ENCODE results near the gene TUSC2.
"Not testable (repeated sequence)": the region's sequence is repeated elsewhere in the genome, so short reads cannot be mapped to it uniquely, and the experiment has no call there.

TUSC2 gene

DNA sequence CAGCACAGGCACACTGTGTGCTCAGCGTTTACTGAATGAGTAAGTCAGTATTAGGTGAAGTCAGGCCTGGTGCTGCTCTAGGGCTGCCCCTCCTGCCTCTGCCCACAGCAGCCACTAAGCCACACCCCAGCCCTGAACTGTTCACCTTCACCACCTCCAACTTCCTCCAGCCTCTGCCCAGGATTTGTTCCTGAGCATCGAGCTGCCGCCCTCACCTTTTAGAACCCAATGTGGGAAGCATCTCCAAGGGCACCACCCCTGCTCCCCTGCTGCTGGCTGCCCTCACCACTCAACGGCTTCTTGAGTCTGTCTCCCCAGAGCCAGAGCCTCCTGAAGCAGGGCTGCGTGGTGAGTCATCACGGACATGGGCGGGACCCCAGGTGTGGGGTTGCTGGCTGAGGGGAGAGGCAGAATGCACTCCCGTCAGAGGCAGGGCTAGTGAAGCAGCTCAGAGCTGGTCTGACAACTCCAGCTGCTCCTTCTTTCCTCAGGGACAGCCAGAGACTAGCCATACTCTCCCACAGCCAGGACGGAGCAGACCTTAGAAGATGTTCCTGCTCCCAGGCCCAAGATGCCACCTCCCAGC is 11.3 kb downstream of the TUSC2 start:
- Histone ChIP-seq H3K79me2 (ENCODE audit: insufficient read depth, low read length) (peaks cover 24% of the 10 kb centered on the region), H3K4me1 (ENCODE audit: insufficient read depth, low read length) (peaks cover 33% of the 10 kb centered on the region), H3K36me3 (ENCODE audit: insufficient read depth, low read length) (peaks cover 44% of the 10 kb centered on the region), H3K4me2 (ENCODE audit: insufficient read depth, low read length) (no peak overlapping the region), H4K20me1 (ENCODE audit: insufficient read depth, low read length) (peaks cover 19% of the 10 kb centered on the region; the same call in 1 of the 2 replicates), H2AFZ (ENCODE audit: low read depth, low read length) (no peak overlapping the region), H3K9ac (ENCODE audit: low read depth, low read length) (no peak overlapping the region), H3K9me3 (ENCODE audit: insufficient read depth, low read length, severe bottlenecking) (no peaks in the 10 kb centered on the region), H3K4me3 (ENCODE audit: low read depth in 1 of 2, low read length in 2 of 2) (no peak overlapping the region), H3K27ac (ENCODE audit: low read length) (no peak overlapping the region), H3K27me3 (ENCODE audit: insufficient read depth, low read length, poor library complexity) (no peaks in the 10 kb centered on the region)
- ATAC-seq (ENCODE audit: insufficient read depth, low read depth) (no peak), DNase-seq (no peak)
- TF ChIP-seq, protein P1, sequence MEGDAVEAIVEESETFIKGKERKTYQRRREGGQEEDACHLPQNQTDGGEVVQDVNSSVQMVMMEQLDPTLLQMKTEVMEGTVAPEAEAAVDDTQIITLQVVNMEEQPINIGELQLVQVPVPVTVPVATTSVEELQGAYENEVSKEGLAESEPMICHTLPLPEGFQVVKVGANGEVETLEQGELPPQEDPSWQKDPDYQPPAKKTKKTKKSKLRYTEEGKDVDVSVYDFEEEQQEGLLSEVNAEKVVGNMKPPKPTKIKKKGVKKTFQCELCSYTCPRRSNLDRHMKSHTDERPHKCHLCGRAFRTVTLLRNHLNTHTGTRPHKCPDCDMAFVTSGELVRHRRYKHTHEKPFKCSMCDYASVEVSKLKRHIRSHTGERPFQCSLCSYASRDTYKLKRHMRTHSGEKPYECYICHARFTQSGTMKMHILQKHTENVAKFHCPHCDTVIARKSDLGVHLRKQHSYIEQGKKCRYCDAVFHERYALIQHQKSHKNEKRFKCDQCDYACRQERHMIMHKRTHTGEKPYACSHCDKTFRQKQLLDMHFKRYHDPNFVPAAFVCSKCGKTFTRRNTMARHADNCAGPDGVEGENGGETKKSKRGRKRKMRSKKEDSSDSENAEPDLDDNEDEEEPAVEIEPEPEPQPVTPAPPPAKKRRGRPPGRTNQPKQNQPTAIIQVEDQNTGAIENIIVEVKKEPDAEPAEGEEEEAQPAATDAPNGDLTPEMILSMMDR (IDR thresholded peaks at IDR 0.05; ENCODE audit: borderline replicate concordance, extremely low read depth, low read length, poor library complexity, severe bottlenecking), result no peak
- TF ChIP-seq EZH2 (IDR thresholded peaks at IDR 0.05; ENCODE audit: borderline replicate concordance, low read depth, low read length, severe bottlenecking), result no peak

DNA sequence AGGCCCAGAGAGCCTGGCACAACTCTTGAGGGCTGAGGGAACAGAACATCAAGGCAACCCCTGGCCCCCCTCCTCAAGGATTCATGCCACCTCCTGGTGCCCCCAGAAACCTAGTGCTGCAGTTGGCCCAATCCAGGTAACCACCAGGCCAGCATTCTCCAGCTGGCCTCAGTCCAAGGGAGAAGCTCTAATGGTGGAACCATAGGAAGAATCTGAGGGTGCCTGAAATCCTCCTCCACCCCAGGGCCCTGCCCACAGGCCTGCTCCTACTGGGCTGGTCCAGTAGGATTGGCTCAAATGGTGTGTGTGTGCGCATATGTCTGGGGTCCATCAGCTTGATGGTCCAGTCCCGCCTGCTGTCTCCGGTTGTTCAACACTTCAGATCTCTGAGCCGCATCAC is 13.2 kb downstream of the TUSC2 start:
- H3K4me2 ChIP-seq (ENCODE audit: insufficient read depth, low read length), result no peak overlapping the region
- H2AFZ ChIP-seq (ENCODE audit: low read depth, low read length), result no peak overlapping the region
- peaks cover 13% of the 10 kb centered on the region; the same call in 1 of the 2 replicates for H4K20me1 ChIP-seq (ENCODE audit: insufficient read depth, low read length)
- no peak overlapping the region for H3K9ac ChIP-seq (ENCODE audit: low read depth, low read length)
- H3K9me3 ChIP-seq (ENCODE audit: insufficient read depth, low read length, severe bottlenecking), result peaks cover 2% of the 10 kb centered on the region
- DNase-seq, result no peak
- peaks cover 40% of the 10 kb centered on the region for H3K36me3 ChIP-seq (ENCODE audit: insufficient read depth, low read length)
- H3K4me1 ChIP-seq (ENCODE audit: insufficient read depth, low read length), result peaks cover 20% of the 10 kb centered on the region
- no peak for TF ChIP-seq EZH2 (IDR thresholded peaks at IDR 0.05; ENCODE audit: borderline replicate concordance, low read depth, low read length, severe bottlenecking)
- TF ChIP-seq, protein P1 (IDR thresholded peaks at IDR 0.05; ENCODE audit: borderline replicate concordance, extremely low read depth, low read length, poor library complexity, severe bottlenecking), result no peak
- no peak overlapping the region for H3K27ac ChIP-seq (ENCODE audit: low read length)
- no peak overlapping the region for H3K4me3 ChIP-seq (ENCODE audit: low read depth in 1 of 2, low read length in 2 of 2)
- H3K79me2 ChIP-seq (ENCODE audit: insufficient read depth, low read length), result peaks cover 13% of the 10 kb centered on the region
- H3K27me3 ChIP-seq (ENCODE audit: insufficient read depth, low read length, poor library complexity), result no peaks in the 10 kb centered on the region
- no peak for ATAC-seq (ENCODE audit: insufficient read depth, low read depth)

DNA sequence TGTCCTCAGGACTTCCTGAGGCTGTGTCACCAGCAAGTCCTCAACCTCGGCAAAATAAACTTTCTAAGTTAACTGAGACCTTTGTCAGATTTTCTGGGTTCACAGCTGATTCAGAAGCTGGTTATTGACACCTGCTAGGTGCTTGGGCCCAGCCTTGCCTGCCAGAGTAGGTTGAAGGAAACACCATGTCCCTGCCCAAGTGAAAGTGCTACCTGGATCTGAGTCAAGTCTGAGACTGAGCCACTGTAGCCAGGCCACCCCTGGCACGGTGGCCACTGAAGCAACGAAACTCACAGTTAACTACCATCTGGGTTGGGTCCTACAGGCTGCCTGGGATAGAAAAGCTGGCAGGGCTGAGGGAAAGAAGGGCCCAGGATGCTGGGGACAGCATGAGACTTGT is 13.7 kb downstream of the TUSC2 start:
- no peak overlapping the region for H3K9ac ChIP-seq (ENCODE audit: low read depth, low read length)

DNA sequence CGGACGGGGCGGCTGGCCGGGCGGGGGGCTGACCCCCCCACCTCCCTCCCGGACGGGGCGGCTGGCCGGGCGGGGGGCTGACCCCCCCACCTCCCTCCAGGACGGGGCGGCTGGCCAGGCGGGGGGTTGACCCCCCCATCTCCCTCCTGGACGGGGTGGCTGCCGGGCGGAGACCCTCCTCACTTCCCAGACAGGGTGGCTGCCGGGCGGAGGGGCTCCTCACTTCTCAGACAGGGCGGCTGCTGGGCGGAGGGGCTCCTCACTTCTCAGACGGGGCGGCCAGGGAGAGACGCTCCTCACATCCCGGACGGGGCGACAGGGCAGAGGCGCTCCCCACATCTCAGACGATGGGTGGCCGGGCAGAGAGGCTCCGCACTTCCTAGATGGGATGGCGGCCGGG is 16.0 kb downstream of the TUSC2 start:
- DNase-seq; H3K79me2 ChIP-seq (ENCODE audit: insufficient read depth, low read length); H3K27ac ChIP-seq (ENCODE audit: low read length); H3K27me3 ChIP-seq (ENCODE audit: insufficient read depth, low read length, poor library complexity); ATAC-seq (ENCODE audit: insufficient read depth, low read depth); H3K4me2 ChIP-seq (ENCODE audit: insufficient read depth, low read length); H3K9ac ChIP-seq (ENCODE audit: low read depth, low read length); H2AFZ ChIP-seq (ENCODE audit: low read depth, low read length); H3K4me3 ChIP-seq (ENCODE audit: low read depth in 1 of 2, low read length in 2 of 2); H3K4me1 ChIP-seq (ENCODE audit: insufficient read depth, low read length); H4K20me1 ChIP-seq (ENCODE audit: insufficient read depth, low read length): not testable (repeated sequence)
- H3K9me3 ChIP-seq (ENCODE audit: insufficient read depth, low read length, severe bottlenecking), result peaks cover 15% of the 10 kb centered on the region
- peaks cover 14% of the 10 kb centered on the region for H3K36me3 ChIP-seq (ENCODE audit: insufficient read depth, low read length)

More for the DNA sequence above, 13.7 kb downstream of the TUSC2 start:
- no peak overlapping the region for H2AFZ ChIP-seq (ENCODE audit: low read depth, low read length)
- peaks cover 15% of the 10 kb centered on the region for H3K4me1 ChIP-seq (ENCODE audit: insufficient read depth, low read length)
- peaks cover 8% of the 10 kb centered on the region for H3K79me2 ChIP-seq (ENCODE audit: insufficient read depth, low read length)
- H3K27me3 ChIP-seq (ENCODE audit: insufficient read depth, low read length, poor library complexity), result no peaks in the 10 kb centered on the region
- H3K4me3 ChIP-seq (ENCODE audit: low read depth in 1 of 2, low read length in 2 of 2), result no peak overlapping the region
- H3K36me3 ChIP-seq (ENCODE audit: insufficient read depth, low read length), result peaks cover 35% of the 10 kb centered on the region
- no peak for TF ChIP-seq EZH2 (IDR thresholded peaks at IDR 0.05; ENCODE audit: borderline replicate concordance, low read depth, low read length, severe bottlenecking)
- TF ChIP-seq, protein P1 (IDR thresholded peaks at IDR 0.05; ENCODE audit: borderline replicate concordance, extremely low read depth, low read length, poor library complexity, severe bottlenecking), result no peak
- no peak overlapping the region for H3K27ac ChIP-seq (ENCODE audit: low read length)
- peaks cover 13% of the 10 kb centered on the region; the same call in 1 of the 2 replicates for H4K20me1 ChIP-seq (ENCODE audit: insufficient read depth, low read length)
- H3K9me3 ChIP-seq (ENCODE audit: insufficient read depth, low read length, severe bottlenecking), result peaks cover 7% of the 10 kb centered on the region
- H3K4me2 ChIP-seq (ENCODE audit: insufficient read depth, low read length), result no peak overlapping the region
- DNase-seq, result no peak
- no peak for ATAC-seq (ENCODE audit: insufficient read depth, low read depth)

Data from DND-41 (cell line).